Trophoblast cell (in vitro differentiated cells and primary cell): Measurements from ENCODE around the gene HEPN1.

Experiments used
- DNase-seq, 2 donors: peaks; one replicate each; pipeline ENCODE4 v3.0.0-alpha.2; 2016
- H2AFZ ChIP-seq: 2 replicates; pipeline ENCODE4 v1.6.1; 2013; ENCODE audit warnings: low read length, moderate library complexity, mild to moderate bottlenecking; ENCODE audit not compliant: insufficient read depth, poor library complexity
- H2AK5ac ChIP-seq: 2 replicates; pipeline ENCODE4 v1.6.1; 2013; ENCODE audit warnings: mild to moderate bottlenecking, low read length
- H2BK120ac ChIP-seq: 2 replicates; pipeline ENCODE4 v1.6.1; 2013; ENCODE audit warnings: low read length, mild to moderate bottlenecking, moderate library complexity; ENCODE audit not compliant: insufficient read depth, poor library complexity
- H2BK12ac ChIP-seq: 2 replicates; pipeline ENCODE4 v1.6.1; 2013; ENCODE audit warnings: mild to moderate bottlenecking, low read length, moderate library complexity
- H2BK5ac ChIP-seq: 2 replicates; pipeline ENCODE4 v1.6.1; 2013; ENCODE audit warnings: low read length, low read depth, moderate library complexity, mild to moderate bottlenecking; ENCODE audit not compliant: poor library complexity
- H3K14ac ChIP-seq: 2 replicates; pipeline ENCODE4 v1.6.1; 2013; ENCODE audit warnings: mild to moderate bottlenecking, low read length
- H3K18ac ChIP-seq: 2 replicates; pipeline ENCODE4 v1.6.1; 2013; ENCODE audit warnings: mild to moderate bottlenecking, low read length
- H3K23ac ChIP-seq: 2 replicates; pipeline ENCODE4 v1.6.1; 2013; ENCODE audit warnings: low read length
- H3K27ac ChIP-seq: 2 replicates; pipeline ENCODE4 v1.5.1; 2013; ENCODE audit warnings: low read depth, mild to moderate bottlenecking, inconsistent platforms, low read length, moderate library complexity
- H3K27me3 ChIP-seq: 2 replicates; pipeline ENCODE4 v1.6.1; 2013; ENCODE audit warnings: inconsistent platforms, mild to moderate bottlenecking, low read length, moderate library complexity; ENCODE audit not compliant: insufficient read depth
- H3K36me3 ChIP-seq, 2 experiments: 1 replicate in 1 of 2; 2 replicates in 1 of 2; pipeline ENCODE4 v1.6.1; 2013; ENCODE audit warnings: low read length in 2 of 2, mild to moderate bottlenecking in 2 of 2, moderate library complexity in 1 of 2; ENCODE audit not compliant: insufficient read depth in 2 of 2, control insufficient read depth in 1 of 2
- H3K4ac ChIP-seq: 2 replicates; pipeline ENCODE4 v1.6.1; 2013; ENCODE audit warnings: low read depth, mild to moderate bottlenecking, low read length, moderate library complexity
- H3K4me1 ChIP-seq, 2 experiments: 1 replicate in 1 of 2; 2 replicates in 1 of 2; pipeline ENCODE4 v1.6.1; 2013; ENCODE audit warnings: low read length in 2 of 2, mild to moderate bottlenecking in 2 of 2, moderate library complexity in 1 of 2; ENCODE audit not compliant: insufficient read depth in 2 of 2, control insufficient read depth in 1 of 2
- H3K4me2 ChIP-seq: 2 replicates; pipeline ENCODE4 v1.6.1; 2013; ENCODE audit warnings: inconsistent platforms, mild to moderate bottlenecking, low read length, moderate library complexity
- H3K4me3 ChIP-seq: 2 replicates; pipeline ENCODE4 v1.5.1; 2013; ENCODE audit warnings: mild to moderate bottlenecking, low read depth, low read length, inconsistent platforms
- H3K79me1 ChIP-seq: one replicate; pipeline ENCODE4 v1.6.1; 2013; ENCODE audit warnings: low read length
- H3K79me2 ChIP-seq: 2 replicates; pipeline ENCODE4 v1.6.1; 2013; ENCODE audit warnings: low read length, mild to moderate bottlenecking; ENCODE audit not compliant: control insufficient read depth, insufficient read depth, poor library complexity
- H3K9ac ChIP-seq: 2 replicates; pipeline ENCODE4 v1.6.1; 2013; ENCODE audit warnings: mild to moderate bottlenecking, low read length
- H3K9me3 ChIP-seq: 2 replicates; pipeline ENCODE4 v1.6.1; 2013; ENCODE audit warnings: low read depth, mild to moderate bottlenecking, control low read depth, inconsistent platforms, low read length; ENCODE audit not compliant: insufficient read depth
- H4K12ac ChIP-seq: 2 replicates; pipeline ENCODE4 v1.6.1; 2013; ENCODE audit warnings: low read depth, mild to moderate bottlenecking, low read length, moderate library complexity
- H4K8ac ChIP-seq: 2 replicates; pipeline ENCODE4 v1.6.1; 2013; ENCODE audit warnings: low read depth, mild to moderate bottlenecking, low read length, moderate library complexity
- H4K91ac ChIP-seq: one replicate; pipeline ENCODE4 v1.6.1; 2013; ENCODE audit warnings: low read depth, mild to moderate bottlenecking, low read length, moderate library complexity
- WGBS: extraction: QIAGEN DNeasy Blood & Tissue Kit; methylation state at CpG from one replicate; pipeline ENCODE4 v1.1.7; 2013; ENCODE audit warnings: missing lambda C conversion rate; ENCODE audit not compliant: insufficient read length, insufficient coverage; ENCODE audit errors: extremely low coverage; 5-methylcytosine and 5-hydroxymethylcytosine counted together

Gene HEPN1

GRCh38 chr11:124896071-124896750 lies 22.8 kb upstream of the HEPN1 start:
- Histone ChIP-seq H3K79me1 (peaks cover 3% of the 10 kb centered on the region), H3K27me3 (no peaks in the 10 kb centered on the region), H2AFZ (no peak overlapping the region), H3K4ac (no peak overlapping the region), H3K79me2 (no peaks in the 10 kb centered on the region), H2BK5ac (no peak overlapping the region), H3K18ac (no peak overlapping the region), H3K4me1 (peaks cover 22 to 27% of the 10 kb centered on the region in 2 experiments), H4K12ac (no peak overlapping the region), H3K4me2 (no peak overlapping the region), H3K4me3 (no peak overlapping the region), H3K23ac (no peak overlapping the region), H3K9ac (no peak overlapping the region), H2AK5ac (no peak overlapping the region), H3K9me3 (peaks cover 2% of the 10 kb centered on the region), H2BK120ac (no peak overlapping the region), H3K36me3 (no peaks in the 10 kb centered on the region), H4K91ac (no peak overlapping the region), H3K27ac (no peak overlapping the region), H4K8ac (no peak overlapping the region), H3K14ac (no peak overlapping the region), H2BK12ac (no peak overlapping the region)
- no CpG with 5 or more reads among the region's 16 CpGs for WGBS
- no peak for DNase-seq

- no peak overlapping the region for H3K4ac ChIP-seq
These were observed 22.1 kb upstream of the HEPN1 start for GRCh38 chr11:124896821-124897391.

GRCh38 chr11:124897674-124898262 lies 21.3 kb upstream of the HEPN1 start, which contains the start of gene ROBO4:
Gene ROBO4 (minus strand): TSS chr11:124897865. CDS start chr11:124897795, 70 bp downstream.
- peak within 1 kb of the TSS; percentile 25 for H3K14ac ChIP-seq
- WGBS: no CpG with 5 or more reads among the region's 12 CpGs
- no peak within 1 kb of the TSS for H3K4me3 ChIP-seq
- H3K9ac ChIP-seq: no peak within 1 kb of the TSS
- H3K4me1 ChIP-seq: peaks cover 22 to 27% of the 10 kb centered on the region in 2 experiments
- no peak within 1 kb of the TSS for H3K27ac ChIP-seq
- no peaks in the 10 kb centered on the region for H3K79me2 ChIP-seq
- peak within 1 kb of the TSS; percentile 15 for H2BK120ac ChIP-seq
- no peak within 1 kb of the TSS for H3K18ac ChIP-seq
- no peak within 1 kb of the TSS for H3K4ac ChIP-seq
- no peak within 1 kb of the TSS for H3K4me2 ChIP-seq
- no peak within 1 kb of the TSS for H2BK5ac ChIP-seq
- peak within 1 kb of the TSS; percentile 54 for H4K91ac ChIP-seq
- no peak for DNase-seq
- no peak within 1 kb of the TSS for H2AFZ ChIP-seq
- no peak within 1 kb of the TSS for H4K12ac ChIP-seq
- H3K79me1 ChIP-seq: peaks cover 3% of the 10 kb centered on the region
- no peak within 1 kb of the TSS for H2AK5ac ChIP-seq
- H4K8ac ChIP-seq: peak within 1 kb of the TSS; percentile 34
- peak within 1 kb of the TSS; percentile 42 for H2BK12ac ChIP-seq
- no peaks in the 10 kb centered on the region for H3K27me3 ChIP-seq
- no peak within 1 kb of the TSS for H3K23ac ChIP-seq
- peaks cover 2% of the 10 kb centered on the region for H3K9me3 ChIP-seq
- H3K36me3 ChIP-seq: no peaks in the 10 kb centered on the region

More at GRCh38 chr11:124896821-124897391, 22.1 kb upstream of the HEPN1 start:
- no peaks in the 10 kb centered on the region for H3K79me2 ChIP-seq
- peaks cover 22 to 27% of the 10 kb centered on the region in 2 experiments for H3K4me1 ChIP-seq
- no peak overlapping the region for H3K9ac ChIP-seq
- DNase-seq: no peak
- no peak overlapping the region for H2BK5ac ChIP-seq
- no peaks in the 10 kb centered on the region for H3K27me3 ChIP-seq
- H2BK120ac ChIP-seq: peak overlapping the region; percentile 15
- peak overlapping the region; percentile 42 for H2BK12ac ChIP-seq
- peak overlapping the region; percentile 34 for H4K8ac ChIP-seq
- H3K4me2 ChIP-seq: no peak overlapping the region
- H4K12ac ChIP-seq: no peak overlapping the region
- H3K4me3 ChIP-seq: no peak overlapping the region
- H4K91ac ChIP-seq: peak overlapping the region; percentile 54
- peak overlapping the region; percentile 25 for H3K14ac ChIP-seq
- H3K79me1 ChIP-seq: peaks cover 3% of the 10 kb centered on the region
- no peak overlapping the region for H3K18ac ChIP-seq
- H2AK5ac ChIP-seq: no peak overlapping the region
- H3K36me3 ChIP-seq: no peaks in the 10 kb centered on the region
- peaks cover 2% of the 10 kb centered on the region for H3K9me3 ChIP-seq
- H3K27ac ChIP-seq: no peak overlapping the region
- no CpG with 5 or more reads among the region's 9 CpGs for WGBS
- no peak overlapping the region for H2AFZ ChIP-seq
- no peak overlapping the region for H3K23ac ChIP-seq

GRCh38 chr11:124898263-124898680 lies 20.8 kb upstream of the HEPN1 start:
- Histone ChIP-seq H3K4me2 (no peak overlapping the region), H3K9ac (no peak overlapping the region), H4K12ac (no peak overlapping the region), H2BK5ac (no peak overlapping the region), H3K4me1 (peaks cover 22 to 27% of the 10 kb centered on the region in 2 experiments), H4K8ac (no peak overlapping the region), H3K9me3 (peaks cover 2% of the 10 kb centered on the region), H3K23ac (no peak overlapping the region), H3K27me3 (no peaks in the 10 kb centered on the region), H3K36me3 (no peaks in the 10 kb centered on the region), H2BK120ac (no peak overlapping the region), H3K18ac (no peak overlapping the region), H3K4ac (no peak overlapping the region), H2BK12ac (no peak overlapping the region), H3K14ac (no peak overlapping the region), H2AFZ (no peak overlapping the region), H3K79me1 (peaks cover 3% of the 10 kb centered on the region), H3K4me3 (no peak overlapping the region), H4K91ac (no peak overlapping the region), H3K27ac (no peak overlapping the region), H3K79me2 (no peaks in the 10 kb centered on the region), H2AK5ac (no peak overlapping the region)
- no peak for DNase-seq
- no CpG with 5 or more reads among the region's 3 CpGs for WGBS
